Stimulated activated CD4-positive, alpha-beta T cell treated with anti-CD3 and anti-CD28 coated beads, Interleukin-12 subunit alpha, Interleukin-12 subunit beta, amount 100 ng/mL, for 4 hours (primary cell): Measurements from ENCODE around the gene UBE2Q1.
"Not testable (repeated sequence)": the region's sequence is repeated elsewhere in the genome, so short reads cannot be mapped to it uniquely, and the experiment has no call there.

Source experiments
- DNase-seq: peaks from one replicate; pipeline ENCODE4 v3.0.0-alpha.2; 2020

The UBE2Q1 gene

GRCh38 chr1:154549202-154549770 is 9.2 kb downstream of the UBE2Q1 start:
- DNase-seq: no peak

- no peak for DNase-seq
Observed at GRCh38 chr1:154548028-154548427, 10.4 kb downstream of the UBE2Q1 start.

GRCh38 chr1:154547105-154547732 is 11.2 kb downstream of the UBE2Q1 start:
- no peak for DNase-seq

- peak; percentile 41 for DNase-seq
Observed at GRCh38 chr1:154546264-154547063, 12.0 kb downstream of the UBE2Q1 start.

GRCh38 chr1:154541231-154541630 is 17.2 kb downstream of the UBE2Q1 start:
- no peak for DNase-seq

- no peak for DNase-seq
Observed at GRCh38 chr1:154539486-154540483, 18.7 kb downstream of the UBE2Q1 start.

- DNase-seq: no peak
Observed at GRCh38 chr1:154536570-154536969, 21.9 kb downstream of the UBE2Q1 start.

GRCh38 chr1:154533952-154534844 is 24.3 kb downstream of the UBE2Q1 start:
- no peak for DNase-seq

- DNase-seq: not testable (repeated sequence)
Observed at GRCh38 chr1:154531950-154532349, 26.5 kb downstream of the UBE2Q1 start.

GRCh38 chr1:154529308-154529707 is 29.2 kb downstream of the UBE2Q1 start:
- no peak for DNase-seq

GRCh38 chr1:154527192-154527591 is 31.3 kb downstream of the UBE2Q1 start:
- no peak for DNase-seq

- no peak for DNase-seq
Observed at GRCh38 chr1:154524881-154525280, 33.6 kb downstream of the UBE2Q1 start.

- DNase-seq: no peak
Observed at GRCh38 chr1:154521695-154522094, 36.8 kb downstream of the UBE2Q1 start.

- DNase-seq: no peak
Observed at GRCh38 chr1:154520333-154520732, 38.1 kb downstream of the UBE2Q1 start.

- DNase-seq: no peak
Observed at GRCh38 chr1:154519591-154519991, 38.9 kb downstream of the UBE2Q1 start.

- no peak for DNase-seq
Observed at GRCh38 chr1:154517661-154518060, 40.8 kb downstream of the UBE2Q1 start.

GRCh38 chr1:154514066-154514553 is 44.4 kb downstream of the UBE2Q1 start:
- DNase-seq: no peak

- no peak for DNase-seq
Observed at GRCh38 chr1:154512760-154513159, 45.7 kb downstream of the UBE2Q1 start.

GRCh38 chr1:154503898-154504297 is 54.6 kb downstream of the UBE2Q1 start:
- no peak for DNase-seq

GRCh38 chr1:154502744-154503115 is 55.7 kb downstream of the UBE2Q1 start:
- DNase-seq: no peak

GRCh38 chr1:154502066-154502743 is 56.3 kb downstream of the UBE2Q1 start, which contains the start of the genes SHE and TDRD10:
TSS of gene SHE (minus strand) at chr1:154502412. CDS start at chr1:154502026, 386 bp downstream.
TSS of gene TDRD10 (plus strand) at chr1:154502219. CDS start at chr1:154506904, 4,685 bp downstream.
- peak; percentile 5 for DNase-seq
